SK-N-SH (cell line): Measurements from ENCODE around the gene CNTNAP2. TPM values are rescaled to one million over a fixed set of nuclear protein-coding genes. Genes with fewer than 3 reads are reported as not detected.

ENCODE experiments used
- CTCF ChIA-PET: fragments of 300-600, 350-600 bp; formaldehyde crosslinking; extraction: SDS; loops from one replicate; lab custom pipeline; 2021; lab: Yijun Ruan, JAX
- POLR2A ChIA-PET: fragments of 350-600 bp; sonication (Branson Sonifier 250); formaldehyde crosslinking; extraction: SDS; loops from one replicate; lab custom pipeline; 2020; ENCODE audit warnings: antibody characterized with exemption, inconsistent platforms; lab: Yijun Ruan, JAX
- DNase-seq: peaks from one replicate; pipeline ENCODE4 v3.0.0; 2012
- H2AFZ ChIP-seq: fragments of 200-600 bp; sonication (generic); 2 replicates; pipeline ENCODE4 v1.8.1; 2016; ENCODE audit warnings: antibody characterized with exemption, mild to moderate bottlenecking, low read depth
- H3F3A ChIP-seq: fragments of 200-600 bp; sonication (generic); replicated peaks from 2 replicates; pipeline ENCODE3; 2016; ENCODE audit warnings: antibody characterized with exemption, mild to moderate bottlenecking; ENCODE audit not compliant: insufficient read depth
- H3K27ac ChIP-seq, 2 experiments: fragments of 200-500 bp in 1 of 2; fragments of 200-600 bp in 1 of 2; sonication (Bioruptor generic) in 1 of 2; sonication (generic), shearing (Covaris generic) in 1 of 2; 2 replicates each; pipeline versions ENCODE4 v1.5.1 to v1.6.1; 2014 to 2016; ENCODE audit warnings: low read depth in 2 of 2, inconsistent platforms in 1 of 2, low read length in 1 of 2, mild to moderate bottlenecking in 1 of 2, mixed read lengths in 1 of 2
- H3K27me3 ChIP-seq: fragments of 200-600 bp; sonication (generic), shearing (Covaris generic); 2 replicates; pipeline ENCODE4 v1.6.1; 2016; ENCODE audit warnings: mixed run types; ENCODE audit not compliant: insufficient read depth
- H3K36me3 ChIP-seq, 2 experiments: fragments of 200-500 bp in 1 of 2; fragments of 200-600 bp in 1 of 2; sonication (Bioruptor generic) in 1 of 2; sonication (generic) in 1 of 2; replicated peaks in 1 of 2; 2 replicates each; pipeline versions ENCODE3 to v1.5.1; 2014 to 2016; ENCODE audit warnings: low read length in 1 of 2, mild to moderate bottlenecking in 1 of 2; ENCODE audit not compliant: insufficient read depth in 2 of 2, control insufficient read depth in 1 of 2
- H3K4me1 ChIP-seq, 2 experiments: fragments of 200-500 bp in 1 of 2; fragments of 200-600 bp in 1 of 2; sonication (Bioruptor generic) in 1 of 2; sonication (generic), shearing (Covaris generic) in 1 of 2; 2 replicates each; pipeline versions ENCODE4 v1.5.1 to v1.6.1; 2014 to 2016; ENCODE audit warnings: low read depth in 1 of 2, low read length in 1 of 2, mixed run types in 1 of 2; ENCODE audit not compliant: insufficient read depth in 2 of 2, control insufficient read depth in 1 of 2
- H3K4me2 ChIP-seq: fragments of 200-600 bp; sonication (generic), shearing (Covaris generic); 2 replicates; pipeline ENCODE4 v1.6.1; 2017; ENCODE audit warnings: mixed run types
- H3K4me3 ChIP-seq, 2 experiments: fragments of 200-500 bp in 1 of 2; fragments of 200-600 bp in 1 of 2; sonication (Bioruptor generic) in 1 of 2; sonication (generic), shearing (Covaris generic) in 1 of 2; 2 replicates each; pipeline versions ENCODE4 v1.5.1 to v1.8.1; 2014 to 2016; ENCODE audit warnings: low read depth in 2 of 2, inconsistent platforms in 1 of 2, low read length in 1 of 2, mild to moderate bottlenecking in 1 of 2, mixed read lengths in 1 of 2, moderate library complexity in 1 of 2
- H3K79me2 ChIP-seq: fragments of 200-600 bp; sonication (generic); 2 replicates; pipeline ENCODE4 v1.8.1; 2017; ENCODE audit warnings: mild to moderate bottlenecking; ENCODE audit not compliant: insufficient read depth
- H3K9ac ChIP-seq: fragments of 200-600 bp; sonication (generic); 2 replicates; pipeline ENCODE4 v1.6.1; 2017; ENCODE audit warnings: mixed run types
- H3K9me2 ChIP-seq: fragments of 200-600 bp; sonication (generic); 2 replicates; pipeline ENCODE4 v1.6.1; 2017; ENCODE audit warnings: mixed run types
- H3K9me3 ChIP-seq: fragments of 200-600 bp; sonication (generic); 2 replicates; pipeline ENCODE4 v1.6.1; 2017; ENCODE audit warnings: mixed run types, mild to moderate bottlenecking, moderate library complexity
- H4K20me1 ChIP-seq: fragments of 200-600 bp; sonication (generic); 2 replicates; pipeline ENCODE4 v1.6.1; 2017; ENCODE audit warnings: mild to moderate bottlenecking, mixed run types; ENCODE audit not compliant: insufficient read depth
- CHD2 ChIP-seq: fragments of 150-350 bp; IDR thresholded peaks from 2 replicates; pipeline ENCODE4 v1.6.1; 2018; ENCODE audit warnings: low read length; ENCODE audit not compliant: partially characterized antibody
- ELF1 ChIP-seq: IDR thresholded peaks from 2 replicates; pipeline ENCODE4 v1.4.0; 2012
- EZH2phosphoT487 ChIP-seq: fragments of 200-600 bp; sonication (generic); IDR thresholded peaks from 2 replicates; pipeline ENCODE4 v1.6.1; 2017; ENCODE audit warnings: low read depth, mixed run types, mild to moderate bottlenecking, antibody characterized with exemption, moderate library complexity, borderline replicate concordance
- FOSL2 ChIP-seq: IDR thresholded peaks from 2 replicates; pipeline ENCODE4 v1.4.0; 2012; ENCODE audit warnings: low read depth, mild to moderate bottlenecking, moderate library complexity, borderline replicate concordance
- GABPA ChIP-seq: IDR thresholded peaks from 2 replicates; pipeline ENCODE4 v1.4.0; 2012; ENCODE audit warnings: low read depth, mild to moderate bottlenecking
- JUND ChIP-seq: IDR thresholded peaks from 2 replicates; pipeline ENCODE4 v1.4.0; 2012
- MXI1 ChIP-seq: IDR thresholded peaks from 2 replicates; pipeline ENCODE4 v1.6.1; 2012; ENCODE audit warnings: mild to moderate bottlenecking, low read depth, low read length, improper control_type of control experiment
- NFIC ChIP-seq: IDR thresholded peaks from 2 replicates; pipeline ENCODE4 v1.4.0; 2012; ENCODE audit warnings: borderline replicate concordance
- NRF1 ChIP-seq: IDR thresholded peaks from 2 replicates; pipeline ENCODE4 v1.6.1; 2012; ENCODE audit warnings: low read depth, mild to moderate bottlenecking, low read length
- RAD21 ChIP-seq: IDR thresholded peaks from 2 replicates; pipeline ENCODE4 v1.6.1; 2012; ENCODE audit warnings: mild to moderate bottlenecking, low read length
- RCOR1 ChIP-seq: fragments of 150-350 bp; IDR thresholded peaks from 2 replicates; pipeline ENCODE4 v1.6.1; 2017; ENCODE audit warnings: antibody characterized with exemption, low read length
- RFX5 ChIP-seq: IDR thresholded peaks from 2 replicates; pipeline ENCODE4 v1.6.1; 2012; ENCODE audit warnings: mild to moderate bottlenecking, improper control_type of control experiment, low read length
- RXRA ChIP-seq: IDR thresholded peaks from 2 replicates; pipeline ENCODE4 v1.4.0; 2012; ENCODE audit warnings: low read depth, mild to moderate bottlenecking, borderline replicate concordance
- TAF1 ChIP-seq: IDR thresholded peaks from 2 replicates; pipeline ENCODE4 v1.6.1; 2012; ENCODE audit warnings: low read depth, mild to moderate bottlenecking, low read length, moderate library complexity, borderline replicate concordance
- TEAD4 ChIP-seq: IDR thresholded peaks from 2 replicates; pipeline ENCODE4 v1.4.0; 2012; ENCODE audit warnings: mild to moderate bottlenecking, borderline replicate concordance; ENCODE audit not compliant: insufficient read depth
- WGBS: methylation state at CpG from one replicate; pipeline ENCODE4 v1.1.6; 2017; ENCODE audit warnings: low lambda C conversion rate; 5-methylcytosine and 5-hydroxymethylcytosine counted together
- polyA plus RNA-seq, 3 experiments: library from polyadenylated mRNA; depleted of rRNA; stranded (reverse); fragments of >200 nt; gene quantifications; 2 replicates each; pipeline ENCODE4 v1.2.3, GENCODE V29; 2012
- TF ChIP-seq, protein P1 (sequence below): IDR thresholded peaks from 2 replicates; pipeline ENCODE4; 2012
- TF ChIP-seq, protein P2 (sequence below): IDR thresholded peaks from 2 replicates; pipeline ENCODE4 v1.4.0; 2012; ENCODE audit warnings: low read depth, borderline replicate concordance
- TF ChIP-seq, protein P3 (sequence below): fragments of 150-350 bp; IDR thresholded peaks from 2 replicates; pipeline ENCODE4 v1.6.1; 2016; ENCODE audit warnings: mild to moderate bottlenecking, low read depth, low read length
- TF ChIP-seq, protein P4 (sequence below): IDR thresholded peaks from 2 replicates; pipeline ENCODE4 v1.4.0; 2012; ENCODE audit warnings: low read depth

The CNTNAP2 gene
- polyA plus RNA-seq, 1 of the 3 experiments (the other 2 are of a cell fraction): 3.4 TPM

DNA sequence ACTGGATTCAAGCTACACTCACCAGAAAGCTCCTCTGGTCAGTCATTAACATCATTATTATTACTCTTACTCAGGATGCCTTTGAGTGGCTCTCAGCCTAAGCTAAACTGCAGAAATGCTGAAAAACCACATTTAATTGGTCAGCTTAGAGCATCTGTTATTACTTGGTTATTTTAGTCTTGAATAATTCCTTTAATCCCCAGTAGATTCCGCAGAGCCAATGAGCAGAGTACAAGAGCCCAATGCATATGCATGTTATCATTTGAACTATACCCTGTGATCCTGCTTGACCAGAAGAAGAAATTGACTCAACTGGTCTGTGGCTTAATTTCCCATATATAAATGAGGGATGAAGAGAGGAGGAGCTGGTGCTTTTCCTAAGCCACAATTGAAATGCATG, 2056.3 kb downstream of the CNTNAP2 start:
- TF ChIP-seq, protein P1, sequence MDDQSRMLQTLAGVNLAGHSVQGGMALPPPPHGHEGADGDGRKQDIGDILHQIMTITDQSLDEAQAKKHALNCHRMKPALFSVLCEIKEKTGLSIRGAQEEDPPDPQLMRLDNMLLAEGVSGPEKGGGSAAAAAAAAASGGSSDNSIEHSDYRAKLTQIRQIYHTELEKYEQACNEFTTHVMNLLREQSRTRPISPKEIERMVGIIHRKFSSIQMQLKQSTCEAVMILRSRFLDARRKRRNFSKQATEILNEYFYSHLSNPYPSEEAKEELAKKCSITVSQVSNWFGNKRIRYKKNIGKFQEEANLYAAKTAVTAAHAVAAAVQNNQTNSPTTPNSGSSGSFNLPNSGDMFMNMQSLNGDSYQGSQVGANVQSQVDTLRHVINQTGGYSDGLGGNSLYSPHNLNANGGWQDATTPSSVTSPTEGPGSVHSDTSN: no peak
- no peak for TF ChIP-seq ELF1
- TF ChIP-seq GABPA: no peak
- no peak for TF ChIP-seq FOSL2
- no peak for TF ChIP-seq EZH2phosphoT487
- TF ChIP-seq RAD21: no peak
- TF ChIP-seq RXRA: no peak
- no peak for TF ChIP-seq MXI1
- no peak for TF ChIP-seq NFIC
- TF ChIP-seq, protein P2, sequence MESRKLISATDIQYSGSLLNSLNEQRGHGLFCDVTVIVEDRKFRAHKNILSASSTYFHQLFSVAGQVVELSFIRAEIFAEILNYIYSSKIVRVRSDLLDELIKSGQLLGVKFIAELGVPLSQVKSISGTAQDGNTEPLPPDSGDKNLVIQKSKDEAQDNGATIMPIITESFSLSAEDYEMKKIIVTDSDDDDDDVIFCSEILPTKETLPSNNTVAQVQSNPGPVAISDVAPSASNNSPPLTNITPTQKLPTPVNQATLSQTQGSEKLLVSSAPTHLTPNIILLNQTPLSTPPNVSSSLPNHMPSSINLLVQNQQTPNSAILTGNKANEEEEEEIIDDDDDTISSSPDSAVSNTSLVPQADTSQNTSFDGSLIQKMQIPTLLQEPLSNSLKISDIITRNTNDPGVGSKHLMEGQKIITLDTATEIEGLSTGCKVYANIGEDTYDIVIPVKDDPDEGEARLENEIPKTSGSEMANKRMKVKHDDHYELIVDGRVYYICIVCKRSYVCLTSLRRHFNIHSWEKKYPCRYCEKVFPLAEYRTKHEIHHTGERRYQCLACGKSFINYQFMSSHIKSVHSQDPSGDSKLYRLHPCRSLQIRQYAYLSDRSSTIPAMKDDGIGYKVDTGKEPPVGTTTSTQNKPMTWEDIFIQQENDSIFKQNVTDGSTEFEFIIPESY: no peak
- TF ChIP-seq NRF1: no peak
- TF ChIP-seq TAF1: no peak
- TF ChIP-seq RCOR1: no peak
- no peak for TF ChIP-seq TEAD4
- no peak for TF ChIP-seq RFX5
- Histone ChIP-seq H3K4me1 (no peaks in the 10 kb centered on the region; a peak in 1 of 4 replicates), H3K27me3 (no peaks in the 10 kb centered on the region), H4K20me1 (no peaks in the 10 kb centered on the region), H3K9ac (no peak overlapping the region), H3K79me2 (no peaks in the 10 kb centered on the region), H3K36me3 (no peaks in the 10 kb centered on the region), H3K4me3 (no peak overlapping the region), H2AFZ (no peak overlapping the region), H3K4me2 (no peak overlapping the region), H3F3A (no peaks in the 10 kb centered on the region), H3K9me2 (no peaks in the 10 kb centered on the region), H3K9me3 (no peaks in the 10 kb centered on the region), H3K27ac (no peak overlapping the region)
- ChIA-PET POLR2A (no interaction called here), CTCF (interaction anchor here (1.4 to 2.1 kb wide), 2 partner anchors 11 to 30 kb away, joined by 4 to 6 read pairs; no protein-coding TSS in a partner anchor)
- no peak for DNase-seq
- WGBS: 58% methylated on average over 1 of the region's 1 CpG

DNA sequence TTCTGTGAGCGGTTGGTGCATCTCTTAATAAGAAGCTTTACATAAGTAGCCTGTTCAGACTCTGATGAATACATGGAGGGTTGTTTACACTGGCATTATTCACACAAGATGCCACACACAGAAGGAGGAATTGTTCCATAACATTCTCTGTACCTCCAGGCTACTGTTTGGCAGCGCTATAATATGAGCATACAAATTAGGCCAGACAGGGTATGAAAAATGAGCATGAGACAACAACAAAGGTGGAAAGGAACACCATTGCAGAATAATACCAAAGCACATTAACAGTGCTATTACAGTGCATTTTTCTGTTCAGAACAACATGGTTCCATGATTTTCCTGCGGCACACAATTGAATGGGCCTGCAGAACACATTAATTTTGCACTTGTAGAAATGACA, 2056.8 kb downstream of the CNTNAP2 start:
- no peaks in the 10 kb centered on the region for H3K36me3 ChIP-seq
- no peak overlapping the region for H3K4me2 ChIP-seq
- no peaks in the 10 kb centered on the region for H3F3A ChIP-seq
- ChIA-PET CTCF (interaction anchor here (1.4 to 2.1 kb wide), 2 partner anchors 12 to 31 kb away, joined by 4 to 6 read pairs; no protein-coding TSS in a partner anchor), POLR2A (no interaction called here)
- DNase-seq: no peak
- H3K9ac ChIP-seq: no peak overlapping the region
- H3K27ac ChIP-seq: no peak overlapping the region
- H3K27me3 ChIP-seq: no peaks in the 10 kb centered on the region
- no peaks in the 10 kb centered on the region for H3K9me3 ChIP-seq
- H4K20me1 ChIP-seq: no peaks in the 10 kb centered on the region
- H2AFZ ChIP-seq: no peak overlapping the region
- H3K4me1 ChIP-seq: no peaks in the 10 kb centered on the region; a peak in 1 of 4 replicates
- 70% methylated on average over 3 of the region's 3 CpGs for WGBS
- no peak for TF ChIP-seq TAF1
- TF ChIP-seq, protein P3, sequence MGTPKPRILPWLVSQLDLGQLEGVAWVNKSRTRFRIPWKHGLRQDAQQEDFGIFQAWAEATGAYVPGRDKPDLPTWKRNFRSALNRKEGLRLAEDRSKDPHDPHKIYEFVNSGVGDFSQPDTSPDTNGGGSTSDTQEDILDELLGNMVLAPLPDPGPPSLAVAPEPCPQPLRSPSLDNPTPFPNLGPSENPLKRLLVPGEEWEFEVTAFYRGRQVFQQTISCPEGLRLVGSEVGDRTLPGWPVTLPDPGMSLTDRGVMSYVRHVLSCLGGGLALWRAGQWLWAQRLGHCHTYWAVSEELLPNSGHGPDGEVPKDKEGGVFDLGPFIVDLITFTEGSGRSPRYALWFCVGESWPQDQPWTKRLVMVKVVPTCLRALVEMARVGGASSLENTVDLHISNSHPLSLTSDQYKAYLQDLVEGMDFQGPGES: no peak
- no peak for TF ChIP-seq RCOR1
- no peak for TF ChIP-seq CHD2
- TF ChIP-seq JUND: no peak
- no peak for TF ChIP-seq ELF1
- TF ChIP-seq, protein P4, sequence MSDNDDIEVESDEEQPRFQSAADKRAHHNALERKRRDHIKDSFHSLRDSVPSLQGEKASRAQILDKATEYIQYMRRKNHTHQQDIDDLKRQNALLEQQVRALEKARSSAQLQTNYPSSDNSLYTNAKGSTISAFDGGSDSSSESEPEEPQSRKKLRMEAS: no peak
- H3K9me2 ChIP-seq: no peaks in the 10 kb centered on the region
- no peak overlapping the region for H3K4me3 ChIP-seq
- no peaks in the 10 kb centered on the region for H3K79me2 ChIP-seq
